Ectodermal cell (in vitro differentiated cells): ENCODE measurements around the gene PDE3A.

Source experiments
- H3K27ac ChIP-seq: 2 replicates; pipeline ENCODE4 v1.7.0; 2013; ENCODE audit warnings: mild to moderate bottlenecking, low read depth, low read length; ENCODE audit not compliant: insufficient read depth, poor library complexity, severe bottlenecking
- H3K27me3 ChIP-seq: 2 replicates; pipeline ENCODE4 v1.7.0; 2013; ENCODE audit warnings: mild to moderate bottlenecking, low read length; ENCODE audit not compliant: insufficient read depth, control insufficient read depth, poor library complexity, severe bottlenecking
- H3K36me3 ChIP-seq: one replicate; pipeline ENCODE4 v1.7.0; 2013; ENCODE audit warnings: low read length; ENCODE audit not compliant: control insufficient read depth, insufficient read depth
- H3K4me1 ChIP-seq: one replicate; pipeline ENCODE4 v1.7.0; 2013; ENCODE audit warnings: low read length; ENCODE audit not compliant: control insufficient read depth, insufficient read depth
- H3K4me3 ChIP-seq: 2 replicates; pipeline ENCODE4 v1.7.0; 2013; ENCODE audit warnings: low read depth, low read length, control low read depth; ENCODE audit not compliant: insufficient read depth
- H3K9me3 ChIP-seq: 2 replicates; pipeline ENCODE4 v1.7.0; 2013; ENCODE audit warnings: mild to moderate bottlenecking, low read length, moderate library complexity; ENCODE audit not compliant: control insufficient read depth
- WGBS, 2 experiments: methylation state at CpG; one replicate each; pipeline ENCODE4 v1.1.7; 2013; ENCODE audit warnings: missing lambda C conversion rate in 2 of 2; 5-methylcytosine and 5-hydroxymethylcytosine counted together

PDE3A gene

DNA sequence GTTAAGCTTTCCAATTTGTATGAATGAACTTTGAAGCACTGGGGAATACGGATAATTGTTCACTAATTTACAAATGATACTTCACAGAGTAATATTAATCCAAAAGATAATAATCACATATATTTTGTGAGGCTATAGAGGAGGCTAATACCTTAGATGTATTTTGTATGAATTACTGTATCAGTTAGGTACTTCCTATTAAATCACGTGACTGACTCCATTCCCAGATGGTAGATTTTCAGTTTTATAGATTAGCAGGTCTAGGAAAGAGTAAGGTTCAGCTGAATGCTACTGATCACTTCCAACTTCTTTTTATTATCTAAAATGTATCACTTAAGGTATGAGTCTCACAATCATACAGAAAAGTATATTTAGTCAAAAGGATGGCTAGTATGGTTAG lies 133.6 kb downstream of the PDE3A start:
- Histone ChIP-seq H3K9me3 (no peaks in the 10 kb centered on the region), H3K36me3 (no peaks in the 10 kb centered on the region), H3K27me3 (no peaks in the 10 kb centered on the region), H3K4me1 (no peaks in the 10 kb centered on the region), H3K27ac (no peak overlapping the region), H3K4me3 (no peak overlapping the region)
- WGBS, 2 experiments: 100% methylated on average over 1 of the region's 2 CpGs; no CpG with 5 or more reads in 1 of the 2 experiments

DNA sequence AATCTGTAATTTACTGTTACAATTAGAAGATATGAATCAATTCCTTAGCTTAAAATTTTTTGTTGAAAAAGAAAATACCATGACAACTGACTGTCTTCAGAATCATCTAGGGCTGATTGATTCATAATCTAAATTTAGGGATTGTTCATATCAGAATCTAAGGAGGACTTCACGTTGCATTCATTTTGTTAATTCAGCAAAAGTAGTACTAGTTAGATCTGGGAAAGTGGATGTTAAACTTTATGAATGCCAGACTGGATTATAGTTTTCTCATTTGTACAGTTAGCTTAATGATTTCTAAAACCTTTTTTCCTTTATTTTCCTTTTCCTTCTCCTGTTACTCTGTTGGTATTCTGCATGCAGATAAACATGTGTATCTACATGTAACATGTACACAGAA lies 135.5 kb downstream of the PDE3A start:
- no peak overlapping the region for H3K4me3 ChIP-seq
- WGBS, 2 experiments: 85 to 95% methylated on average over 1 of the region's 1 CpG
- H3K9me3 ChIP-seq: no peaks in the 10 kb centered on the region
- H3K36me3 ChIP-seq: no peaks in the 10 kb centered on the region
- H3K4me1 ChIP-seq: no peaks in the 10 kb centered on the region
- no peaks in the 10 kb centered on the region for H3K27me3 ChIP-seq
- H3K27ac ChIP-seq: no peak overlapping the region

DNA sequence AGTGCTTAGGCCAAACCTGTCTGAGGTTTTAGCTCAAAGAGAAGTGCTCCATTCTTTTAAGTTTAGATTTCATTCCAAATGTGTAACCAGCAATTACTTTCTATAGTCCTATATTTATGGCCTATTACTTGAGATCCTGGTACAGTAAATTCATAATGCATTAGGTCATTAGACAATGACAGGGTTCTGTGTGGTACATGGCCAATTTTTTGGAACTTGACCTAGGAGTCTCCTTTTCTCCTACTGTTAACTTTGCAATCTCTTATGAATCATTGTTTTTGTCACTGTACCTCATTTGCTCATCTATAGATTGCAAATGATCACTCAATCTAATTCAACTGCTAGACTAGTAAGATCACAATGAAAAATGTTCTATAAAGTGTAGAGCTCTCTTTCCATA lies 136.7 kb downstream of the PDE3A start:
- H3K9me3 ChIP-seq: no peaks in the 10 kb centered on the region

DNA sequence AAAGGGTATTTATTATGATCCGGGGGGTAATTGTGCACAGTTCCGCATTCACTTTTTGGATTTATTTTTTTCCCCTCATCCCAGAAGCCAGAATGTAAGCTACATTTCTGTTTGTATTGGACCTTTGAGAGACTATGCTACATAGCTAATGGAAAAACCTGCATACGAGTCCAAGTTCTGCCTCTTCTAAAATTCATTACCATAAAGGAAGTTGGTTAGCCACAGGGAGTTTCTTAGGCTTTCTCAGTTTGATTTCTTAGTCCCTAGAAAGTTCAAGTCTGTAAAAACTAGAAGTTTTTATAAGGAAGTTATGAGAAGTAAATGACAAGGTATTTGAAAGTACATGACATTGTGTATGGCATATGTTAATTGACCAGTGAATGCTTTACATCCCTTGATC lies 138.7 kb downstream of the PDE3A start:
- H3K4me3 ChIP-seq: no peak overlapping the region
- H3K27me3 ChIP-seq: no peaks in the 10 kb centered on the region
- no peak overlapping the region for H3K27ac ChIP-seq
- H3K36me3 ChIP-seq: no peaks in the 10 kb centered on the region
- H3K9me3 ChIP-seq: no peaks in the 10 kb centered on the region
- H3K4me1 ChIP-seq: no peaks in the 10 kb centered on the region
- 90% methylated on average over 3 of the region's 3 CpGs; no CpG with 5 or more reads in 1 of the 2 experiments for WGBS, 2 experiments

More for the DNA sequence above, 136.7 kb downstream of the PDE3A start:
- no peaks in the 10 kb centered on the region for H3K36me3 ChIP-seq
- no peak overlapping the region for H3K4me3 ChIP-seq
- H3K27me3 ChIP-seq: no peaks in the 10 kb centered on the region
- H3K4me1 ChIP-seq: no peaks in the 10 kb centered on the region
- no peak overlapping the region for H3K27ac ChIP-seq

DNA sequence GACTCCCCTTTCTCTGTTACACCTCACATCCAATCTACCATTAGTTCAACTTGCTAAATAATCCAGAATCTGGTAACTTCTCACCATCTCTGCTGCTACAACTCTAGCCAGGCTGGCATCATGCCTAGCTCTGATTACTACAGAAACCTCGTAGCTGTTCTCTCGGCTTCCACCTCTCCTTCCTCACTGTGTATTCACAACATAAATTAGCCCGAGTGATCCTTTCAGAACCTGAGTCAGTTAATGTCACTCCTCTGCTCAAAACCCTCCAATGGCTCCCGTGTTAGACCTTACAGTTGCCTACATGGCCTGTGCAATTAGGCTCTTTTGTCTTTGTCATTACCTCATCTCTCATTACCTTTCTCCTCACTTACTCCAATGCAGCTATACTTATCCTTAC lies 139.4 kb downstream of the PDE3A start:
- no peaks in the 10 kb centered on the region for H3K4me1 ChIP-seq
- no peaks in the 10 kb centered on the region for H3K36me3 ChIP-seq
- 88% methylated on average over 4 of the region's 4 CpGs for WGBS, 2 experiments

DNA sequence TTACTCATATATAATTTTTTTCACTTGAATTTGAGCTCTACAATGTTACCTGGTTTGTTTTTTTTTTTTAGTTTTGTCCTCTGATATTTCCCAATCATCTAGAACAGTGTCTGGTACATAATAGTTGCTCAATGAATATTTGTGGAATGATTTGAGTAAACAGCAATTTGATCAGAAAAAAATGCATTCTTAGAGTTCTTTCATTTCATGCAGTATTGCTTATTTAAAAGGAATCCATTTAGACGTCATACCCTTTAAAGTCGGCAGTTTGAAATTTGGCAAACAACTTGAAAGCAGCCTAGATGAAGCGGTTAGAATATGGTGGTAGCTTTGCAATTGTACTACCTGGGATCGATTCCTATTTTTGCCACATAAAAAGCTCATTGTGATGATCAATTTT lies 140.0 kb downstream of the PDE3A start:
- Histone ChIP-seq H3K36me3 (no peaks in the 10 kb centered on the region), H3K4me1 (no peaks in the 10 kb centered on the region), H3K4me3 (no peak overlapping the region), H3K9me3 (no peaks in the 10 kb centered on the region), H3K27ac (no peak overlapping the region), H3K27me3 (no peaks in the 10 kb centered on the region)
- 98 to 99% methylated on average over 4 of the region's 4 CpGs for WGBS, 2 experiments

More for the DNA sequence above, 139.4 kb downstream of the PDE3A start:
- Histone ChIP-seq H3K9me3 (no peaks in the 10 kb centered on the region), H3K27me3 (no peaks in the 10 kb centered on the region), H3K4me3 (no peak overlapping the region), H3K27ac (no peak overlapping the region)

DNA sequence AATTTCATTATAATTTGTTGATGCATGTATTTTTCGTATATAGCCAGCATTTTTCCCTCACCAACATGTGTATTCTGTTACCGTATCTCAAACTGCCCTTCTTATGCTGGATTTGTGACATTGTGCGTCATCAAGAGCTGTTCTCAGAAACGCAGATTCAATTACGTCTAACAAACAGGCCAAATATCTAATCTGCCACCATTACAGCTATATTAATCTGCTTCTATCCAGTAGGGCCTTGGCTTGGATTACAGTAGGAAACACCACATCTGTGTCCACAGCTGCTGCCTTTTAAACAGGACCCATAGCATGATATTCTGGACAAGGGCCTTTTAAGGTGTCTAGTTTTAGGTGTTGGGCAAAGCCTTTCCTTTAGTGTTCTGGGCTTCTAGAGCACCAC lies 140.6 kb downstream of the PDE3A start:
- 94% methylated on average over 5 of the region's 5 CpGs for whole genome bisulfite sequencing, 2 experiments

DNA sequence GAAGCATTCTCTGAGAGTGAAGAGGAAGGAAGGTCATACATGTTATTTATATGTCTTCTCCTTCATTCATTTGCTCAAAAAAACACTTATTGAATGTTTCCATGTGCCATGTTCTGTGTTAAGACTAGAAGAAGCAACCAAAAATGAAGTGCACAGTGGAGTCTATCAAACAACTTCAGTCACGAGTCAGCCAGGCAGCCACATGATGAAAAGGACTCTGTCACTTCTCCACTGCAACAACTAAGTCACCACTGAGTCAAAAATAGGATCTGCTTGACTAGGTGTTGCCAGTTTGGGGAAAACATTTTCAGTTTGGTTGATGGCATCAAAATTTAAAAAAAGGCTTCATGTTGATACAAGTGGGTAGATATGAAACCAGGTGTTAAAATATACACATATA lies 142.5 kb downstream of the PDE3A start:
- no peak overlapping the region for H3K27ac ChIP-seq
- H3K4me3 ChIP-seq: no peak overlapping the region
- H3K27me3 ChIP-seq: no peaks in the 10 kb centered on the region
- H3K4me1 ChIP-seq: no peaks in the 10 kb centered on the region
- 90 to 100% methylated on average over 1 of the region's 1 CpG for WGBS, 2 experiments
- no peaks in the 10 kb centered on the region for H3K9me3 ChIP-seq
- no peaks in the 10 kb centered on the region for H3K36me3 ChIP-seq

More for the DNA sequence above, 140.6 kb downstream of the PDE3A start:
- Histone ChIP-seq H3K36me3 (no peaks in the 10 kb centered on the region), H3K27ac (no peak overlapping the region), H3K27me3 (no peaks in the 10 kb centered on the region), H3K4me3 (no peak overlapping the region), H3K4me1 (no peaks in the 10 kb centered on the region), H3K9me3 (no peaks in the 10 kb centered on the region)

DNA sequence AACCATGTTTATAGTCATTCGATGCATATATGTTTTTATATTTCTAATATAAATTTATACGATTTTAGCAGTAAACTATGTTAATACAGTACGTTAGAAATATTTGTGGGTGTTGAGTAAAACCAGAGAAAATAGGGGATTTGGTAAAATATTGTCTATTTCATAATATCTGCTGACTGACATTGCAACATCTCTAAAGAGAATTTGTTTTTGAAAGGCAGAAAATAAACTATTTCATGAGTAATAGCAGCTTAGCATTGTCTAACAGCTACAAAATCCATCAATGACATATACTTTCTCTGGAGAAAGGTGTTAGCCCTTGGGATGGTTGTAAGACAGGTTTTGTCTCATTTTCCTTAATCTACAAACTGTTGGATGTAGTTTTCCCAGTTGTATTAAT lies 144.9 kb downstream of the PDE3A start:
- Histone ChIP-seq H3K36me3 (no peaks in the 10 kb centered on the region), H3K4me3 (no peak overlapping the region), H3K27me3 (no peaks in the 10 kb centered on the region), H3K27ac (no peak overlapping the region), H3K9me3 (no peaks in the 10 kb centered on the region), H3K4me1 (no peaks in the 10 kb centered on the region)
- WGBS, 2 experiments: 94 to 100% methylated on average over 1 to 2 of the region's 3 CpGs

DNA sequence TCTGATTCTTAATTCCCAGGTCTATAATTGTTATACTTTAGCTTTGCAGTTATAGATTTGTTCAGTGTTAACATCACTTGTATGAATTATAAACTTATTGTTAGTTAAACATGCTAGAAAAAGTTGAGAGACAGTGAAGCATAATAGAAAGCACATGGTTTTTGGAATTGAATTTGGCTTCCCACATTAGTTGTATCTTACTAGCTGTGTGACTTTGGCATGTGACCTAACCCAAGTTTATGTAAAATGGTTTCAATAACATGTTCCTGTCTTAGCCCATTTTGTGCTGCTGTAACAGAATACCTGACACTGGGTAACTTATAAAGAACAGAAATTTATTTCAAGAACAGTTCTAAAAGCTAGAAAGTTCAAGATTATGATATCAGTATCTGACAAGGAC lies 146.3 kb downstream of the PDE3A start:
- Histone ChIP-seq H3K27ac (no peak overlapping the region), H3K9me3 (no peaks in the 10 kb centered on the region), H3K36me3 (no peaks in the 10 kb centered on the region), H3K27me3 (no peaks in the 10 kb centered on the region), H3K4me3 (no peak overlapping the region), H3K4me1 (no peaks in the 10 kb centered on the region)

DNA sequence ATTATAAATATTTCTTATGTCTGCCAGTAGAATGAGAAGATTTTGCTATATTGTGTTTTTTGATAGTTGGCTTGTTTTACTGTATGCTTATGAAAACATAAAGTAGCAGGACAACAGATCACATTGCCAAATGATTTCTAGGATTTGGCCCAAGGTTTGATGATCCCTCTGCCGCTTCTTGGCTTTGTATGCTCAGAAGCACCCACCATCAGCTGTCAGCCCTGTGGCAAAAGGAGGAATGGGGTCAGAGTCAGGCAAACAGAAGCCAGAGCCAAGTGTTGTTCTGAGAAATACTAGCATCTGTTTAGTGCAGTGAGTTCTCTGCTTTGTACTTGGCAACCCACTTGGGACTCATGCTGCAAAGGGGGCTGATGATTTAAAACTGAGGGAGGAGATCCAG lies 152.2 kb downstream of the PDE3A start:
- H3K4me1 ChIP-seq: no peaks in the 10 kb centered on the region
- no peaks in the 10 kb centered on the region for H3K9me3 ChIP-seq
- WGBS, 2 experiments: 97 to 100% methylated on average over 1 of the region's 1 CpG
- no peak overlapping the region for H3K27ac ChIP-seq
- no peaks in the 10 kb centered on the region for H3K27me3 ChIP-seq
- no peaks in the 10 kb centered on the region for H3K36me3 ChIP-seq
- no peak overlapping the region for H3K4me3 ChIP-seq
